MCF 10A (cell line): ENCODE results near the gene ASTN1. TPM values are rescaled to one million over a fixed set of nuclear protein-coding genes. Genes with fewer than 3 reads are reported as not detected.

ENCODE experiments used
- BruUV-seq: library from RNA; stranded (reverse); fragments of 400-500 nt; replicated peaks from 2 replicates; lab custom pipeline; 2021; lab: Mats Ljungman, UMichigan
- CTCF ChIA-PET: fragments of 300-600 bp; sonication (Branson Sonifier 250); formaldehyde crosslinking; extraction: SDS; loops from one replicate; lab custom pipeline; 2021; ENCODE audit warnings: antibody characterized with exemption, inconsistent platforms; lab: Yijun Ruan, JAX
- POLR2A ChIA-PET: fragments of 300-600, 350-650 bp; sonication (Branson Sonifier 250); formaldehyde crosslinking; extraction: SDS; loops from one replicate; lab custom pipeline; 2020; ENCODE audit warnings: antibody characterized with exemption, inconsistent platforms; lab: Yijun Ruan, JAX
- DNase-seq: peaks from one replicate; pipeline ENCODE4 v3.0.0-alpha.2; 2018; ENCODE audit not compliant: unreplicated experiment
- H3K27ac Mint-ChIP-seq: one replicate; pipeline ENCODE4 v1.8.0; 2022; ENCODE audit warnings: mild to moderate bottlenecking, low read depth, mixed read lengths; ENCODE audit not compliant: unreplicated experiment
- H3K27me3 Mint-ChIP-seq: one replicate; pipeline ENCODE4 v1.8.0; 2022; ENCODE audit warnings: mixed read lengths; ENCODE audit not compliant: insufficient read depth, unreplicated experiment
- H3K36me3 Mint-ChIP-seq: one replicate; pipeline ENCODE4 v1.8.0; 2022; ENCODE audit warnings: mild to moderate bottlenecking, moderate library complexity, mixed read lengths; ENCODE audit not compliant: insufficient read depth, unreplicated experiment
- H3K4me1 Mint-ChIP-seq: one replicate; pipeline ENCODE4 v1.8.0; 2022; ENCODE audit warnings: mixed read lengths; ENCODE audit not compliant: insufficient read depth, unreplicated experiment
- H3K4me3 Mint-ChIP-seq: one replicate; pipeline ENCODE4 v1.8.0; 2022; ENCODE audit warnings: mild to moderate bottlenecking, moderate library complexity, mixed read lengths; ENCODE audit not compliant: unreplicated experiment
- H3K9me3 Mint-ChIP-seq: one replicate; pipeline ENCODE4 v1.8.0; 2022; ENCODE audit warnings: mixed read lengths; ENCODE audit not compliant: unreplicated experiment
- intact Hi-C: fragments of 100-400 bp; cut with micrococcal nuclease; formaldehyde crosslinking; loops from 2 replicates; pipeline ENCODE4 v1.14.1; 2022
- total RNA-seq: library from RNA; stranded (reverse); gene quantifications from 2 replicates; pipeline ENCODE4 v1.2.3, GENCODE V29; 2022
- TF ChIP-seq, protein P1 (sequence below): fragments of 200-600 bp; IDR thresholded peaks from one replicate; pipeline ENCODE4 v1.8.0; 2022; ENCODE audit warnings: antibody characterized with exemption, mild to moderate bottlenecking; ENCODE audit not compliant: unreplicated experiment

Gene ASTN1
- total RNA-seq, 1 experiment from 2014 or later, result not detected

DNA sequence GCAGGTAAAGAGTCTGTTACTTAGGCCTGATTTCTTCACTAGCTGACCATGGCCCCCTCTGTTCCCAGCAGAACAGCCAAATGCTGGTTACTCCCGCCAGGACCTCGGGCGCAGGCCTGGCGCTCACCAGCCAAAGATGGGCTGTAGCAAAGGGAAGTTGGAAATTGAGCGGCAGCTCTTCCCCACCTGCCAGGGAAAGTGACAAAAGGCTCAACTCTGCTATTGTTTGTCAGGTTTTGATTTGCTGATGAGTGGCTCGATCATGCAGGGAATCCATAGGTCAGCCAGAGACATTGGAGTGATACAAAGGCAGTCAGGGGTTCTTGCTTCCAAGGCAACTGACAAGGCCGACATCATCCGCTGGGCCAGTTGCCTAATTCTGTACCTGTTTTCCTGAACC is 120.1 kb downstream of the ASTN1 start:
- ChIA-PET POLR2A (interaction anchor here (0.6 kb wide), 1 partner anchor 17 kb away, joined by 3 read pairs; no protein-coding TSS in a partner anchor), CTCF (interaction anchor here (0.7 kb wide), 1 partner anchor 146 kb away, joined by 3 read pairs; no protein-coding TSS in a partner anchor)
- no peak for DNase-seq
- H3K36me3 Mint-ChIP-seq, result no peaks in the 10 kb centered on the region
- no peaks in the 10 kb centered on the region for H3K27me3 Mint-ChIP-seq
- BruUV-seq, result no TSS peak
- no peaks in the 10 kb centered on the region for H3K4me1 Mint-ChIP-seq
- H3K4me3 Mint-ChIP-seq, result no peak overlapping the region
- TF ChIP-seq, protein P1, sequence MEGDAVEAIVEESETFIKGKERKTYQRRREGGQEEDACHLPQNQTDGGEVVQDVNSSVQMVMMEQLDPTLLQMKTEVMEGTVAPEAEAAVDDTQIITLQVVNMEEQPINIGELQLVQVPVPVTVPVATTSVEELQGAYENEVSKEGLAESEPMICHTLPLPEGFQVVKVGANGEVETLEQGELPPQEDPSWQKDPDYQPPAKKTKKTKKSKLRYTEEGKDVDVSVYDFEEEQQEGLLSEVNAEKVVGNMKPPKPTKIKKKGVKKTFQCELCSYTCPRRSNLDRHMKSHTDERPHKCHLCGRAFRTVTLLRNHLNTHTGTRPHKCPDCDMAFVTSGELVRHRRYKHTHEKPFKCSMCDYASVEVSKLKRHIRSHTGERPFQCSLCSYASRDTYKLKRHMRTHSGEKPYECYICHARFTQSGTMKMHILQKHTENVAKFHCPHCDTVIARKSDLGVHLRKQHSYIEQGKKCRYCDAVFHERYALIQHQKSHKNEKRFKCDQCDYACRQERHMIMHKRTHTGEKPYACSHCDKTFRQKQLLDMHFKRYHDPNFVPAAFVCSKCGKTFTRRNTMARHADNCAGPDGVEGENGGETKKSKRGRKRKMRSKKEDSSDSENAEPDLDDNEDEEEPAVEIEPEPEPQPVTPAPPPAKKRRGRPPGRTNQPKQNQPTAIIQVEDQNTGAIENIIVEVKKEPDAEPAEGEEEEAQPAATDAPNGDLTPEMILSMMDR, result no peak
- no peak overlapping the region for H3K27ac Mint-ChIP-seq
- no peaks in the 10 kb centered on the region for H3K9me3 Mint-ChIP-seq
- intact Hi-C loops, result no loop called here

DNA sequence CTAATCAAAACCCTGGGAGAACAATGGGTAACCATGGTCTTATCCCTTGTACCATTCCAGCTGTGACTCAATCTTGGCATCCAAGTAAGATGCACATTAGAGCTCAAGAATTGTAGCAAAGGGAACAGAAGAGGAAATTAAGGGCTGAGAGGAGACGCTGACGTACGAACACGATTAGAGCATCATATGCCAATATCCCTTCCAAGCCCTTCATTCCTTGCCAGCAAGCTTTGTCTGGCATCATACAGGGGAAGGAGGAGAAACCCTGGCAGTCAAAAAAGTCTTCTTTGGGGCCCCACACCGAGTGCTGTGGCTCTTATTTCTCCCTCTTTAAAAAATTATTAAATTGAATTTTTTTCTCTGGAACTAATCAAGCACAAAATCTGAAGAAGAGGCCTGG is 120.9 kb downstream of the ASTN1 start:
- Mint-ChIP-seq H3K27ac (no peak overlapping the region), H3K4me3 (no peak overlapping the region), H3K9me3 (no peaks in the 10 kb centered on the region), H3K27me3 (no peaks in the 10 kb centered on the region), H3K36me3 (no peaks in the 10 kb centered on the region), H3K4me1 (no peaks in the 10 kb centered on the region)
- POLR2A ChIA-PET, result no interaction called here
- CTCF ChIA-PET, result interaction anchor here (0.6 kb wide), 2 partner anchors 14 to 386 kb away, joined by 3 read pairs; no protein-coding TSS in a partner anchor
- DNase-seq, result no peak
- BruUV-seq, result no TSS peak
- TF ChIP-seq, protein P1, result no peak
- intact Hi-C loops, result no loop called here

DNA sequence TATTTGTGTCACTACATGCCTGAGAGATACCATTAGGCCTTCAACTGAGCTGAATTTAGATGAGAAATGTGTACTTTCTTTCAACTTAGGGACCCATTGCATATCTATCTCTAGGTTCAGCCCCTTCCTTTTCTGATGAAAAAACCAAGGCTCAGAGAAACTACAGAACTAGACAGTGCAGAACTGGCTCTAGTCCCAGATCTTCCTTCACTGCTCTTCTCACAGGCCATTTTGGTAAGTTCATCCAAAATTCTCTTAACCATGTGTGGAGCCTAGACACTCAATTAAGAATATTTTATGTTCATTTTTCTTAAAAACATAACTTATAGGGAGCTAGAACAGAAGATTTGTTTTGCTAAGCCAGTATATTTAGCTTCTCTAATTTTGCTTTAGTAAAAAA is 128.9 kb downstream of the ASTN1 start:
- POLR2A ChIA-PET, result interaction anchor here (0.6 kb wide), 1 partner anchor 25 kb away, joined by 3 read pairs; no protein-coding TSS in a partner anchor
- H3K9me3 Mint-ChIP-seq, result no peaks in the 10 kb centered on the region
- CTCF ChIA-PET, result interaction anchor here (0.6 to 1.2 kb wide), 5 partner anchors 21 to 1350 kb away, joined by 3 to 4 read pairs (median 3); no protein-coding TSS in a partner anchor
- no peaks in the 10 kb centered on the region for H3K4me1 Mint-ChIP-seq
- intact Hi-C loops, result no loop called here
- BruUV-seq, result no TSS peak
- H3K27ac Mint-ChIP-seq, result no peak overlapping the region
- DNase-seq, result no peak
- TF ChIP-seq, protein P1, result no peak
- H3K36me3 Mint-ChIP-seq, result peaks cover 5% of the 10 kb centered on the region
- H3K4me3 Mint-ChIP-seq, result no peak overlapping the region
- H3K27me3 Mint-ChIP-seq, result peaks cover 24% of the 10 kb centered on the region

DNA sequence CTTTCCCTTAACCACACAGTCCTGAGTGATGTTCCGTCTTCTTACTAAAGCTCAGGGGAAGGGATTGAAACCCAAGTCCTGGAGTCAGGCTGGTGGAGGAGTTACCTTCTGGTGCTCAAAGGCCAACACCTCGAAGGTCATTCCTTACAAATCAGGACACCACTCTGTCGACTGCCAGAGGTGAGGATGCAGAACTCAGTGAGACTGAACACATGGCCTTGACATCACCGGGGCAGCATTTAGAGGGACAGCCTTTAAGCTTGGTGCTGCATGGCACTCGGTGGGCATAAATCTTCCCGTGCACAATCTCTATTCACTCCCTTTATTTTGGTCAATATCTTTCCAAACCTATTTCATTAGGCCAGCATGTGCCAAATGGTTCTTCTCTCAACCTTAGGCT is 130.9 kb downstream of the ASTN1 start:
- H3K9me3 Mint-ChIP-seq, result no peaks in the 10 kb centered on the region
- H3K4me3 Mint-ChIP-seq, result no peak overlapping the region
- TF ChIP-seq, protein P1, result no peak
- peaks cover 5% of the 10 kb centered on the region for H3K36me3 Mint-ChIP-seq
- intact Hi-C loops, result no loop called here
- ChIA-PET POLR2A (interaction anchor here (1.1 kb wide), 1 partner anchor 14 kb away, joined by 3 read pairs; no protein-coding TSS in a partner anchor), CTCF (no interaction called here)
- no peaks in the 10 kb centered on the region for H3K4me1 Mint-ChIP-seq
- H3K27me3 Mint-ChIP-seq, result peaks cover 24% of the 10 kb centered on the region
- BruUV-seq, result no TSS peak
- no peak for DNase-seq
- H3K27ac Mint-ChIP-seq, result no peak overlapping the region
